Measurements from ENCODE around the gene RPGRIP1L.

DNA sequence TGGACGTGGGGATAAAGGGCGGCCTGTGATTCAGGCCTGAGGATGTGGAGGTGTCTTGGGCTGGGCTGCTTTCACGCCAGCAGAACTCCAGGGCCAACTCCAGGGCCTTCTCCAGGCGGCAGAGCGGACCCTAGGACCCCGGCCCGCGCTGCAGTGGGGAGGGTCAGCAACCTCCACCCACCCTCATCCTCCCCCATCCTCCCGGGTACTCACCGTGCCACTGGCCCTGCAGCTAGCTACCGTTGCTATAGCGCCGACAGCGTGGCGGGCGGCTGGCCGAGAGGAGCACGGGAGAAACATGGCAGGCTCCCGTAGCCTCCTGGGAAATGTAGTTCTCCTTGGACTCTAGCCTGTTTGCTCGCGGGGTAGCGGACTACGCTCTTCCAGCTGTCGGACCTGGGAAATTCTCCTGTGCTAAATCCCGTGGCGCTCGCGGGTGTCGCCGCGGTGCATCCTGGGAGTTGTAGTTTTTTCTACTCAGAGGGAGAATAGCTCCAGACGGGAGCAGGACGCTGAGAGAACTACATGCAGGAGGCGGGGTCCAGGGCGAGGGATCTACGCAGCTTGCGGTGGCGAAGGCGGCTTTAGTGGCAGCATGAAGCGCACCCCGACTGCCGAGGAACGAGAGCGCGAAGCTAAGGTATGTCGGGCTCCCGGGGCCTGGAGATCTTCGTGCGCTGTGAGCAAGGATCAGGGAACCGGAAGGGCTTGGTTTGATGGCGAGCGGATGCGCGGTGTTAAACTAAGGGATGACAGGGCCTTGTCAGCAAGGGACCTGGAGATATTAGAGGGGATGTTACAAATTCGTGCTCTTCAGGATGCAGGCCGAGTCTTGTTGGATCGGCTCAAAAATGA is at the start of gene RPGRIP1L, which contains the start of gene FTO:
- TF ChIP-seq, protein P1, sequence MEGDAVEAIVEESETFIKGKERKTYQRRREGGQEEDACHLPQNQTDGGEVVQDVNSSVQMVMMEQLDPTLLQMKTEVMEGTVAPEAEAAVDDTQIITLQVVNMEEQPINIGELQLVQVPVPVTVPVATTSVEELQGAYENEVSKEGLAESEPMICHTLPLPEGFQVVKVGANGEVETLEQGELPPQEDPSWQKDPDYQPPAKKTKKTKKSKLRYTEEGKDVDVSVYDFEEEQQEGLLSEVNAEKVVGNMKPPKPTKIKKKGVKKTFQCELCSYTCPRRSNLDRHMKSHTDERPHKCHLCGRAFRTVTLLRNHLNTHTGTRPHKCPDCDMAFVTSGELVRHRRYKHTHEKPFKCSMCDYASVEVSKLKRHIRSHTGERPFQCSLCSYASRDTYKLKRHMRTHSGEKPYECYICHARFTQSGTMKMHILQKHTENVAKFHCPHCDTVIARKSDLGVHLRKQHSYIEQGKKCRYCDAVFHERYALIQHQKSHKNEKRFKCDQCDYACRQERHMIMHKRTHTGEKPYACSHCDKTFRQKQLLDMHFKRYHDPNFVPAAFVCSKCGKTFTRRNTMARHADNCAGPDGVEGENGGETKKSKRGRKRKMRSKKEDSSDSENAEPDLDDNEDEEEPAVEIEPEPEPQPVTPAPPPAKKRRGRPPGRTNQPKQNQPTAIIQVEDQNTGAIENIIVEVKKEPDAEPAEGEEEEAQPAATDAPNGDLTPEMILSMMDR (conservative IDR thresholded peaks at IDR 0.05; ENCODE audit: low read depth, low read length): no peak
- TF ChIP-seq EZH2 (IDR thresholded peaks at IDR 0.05; ENCODE audit: low read length, unreplicated experiment) (no peak), EZH2phosphoT487 (IDR thresholded peaks at IDR 0.05; ENCODE audit: borderline replicate concordance, low read length) (no peak)

Data from PC-3 (cell line).